ENCODE data around the gene CD200R1L. TPM values are rescaled to one million over a fixed set of nuclear protein-coding genes. Genes with fewer than 3 reads are reported as not detected.

The CD200R1L gene
- total and polyA plus RNA-seq, 3 experiments from 2014 or later, result not detected

DNA sequence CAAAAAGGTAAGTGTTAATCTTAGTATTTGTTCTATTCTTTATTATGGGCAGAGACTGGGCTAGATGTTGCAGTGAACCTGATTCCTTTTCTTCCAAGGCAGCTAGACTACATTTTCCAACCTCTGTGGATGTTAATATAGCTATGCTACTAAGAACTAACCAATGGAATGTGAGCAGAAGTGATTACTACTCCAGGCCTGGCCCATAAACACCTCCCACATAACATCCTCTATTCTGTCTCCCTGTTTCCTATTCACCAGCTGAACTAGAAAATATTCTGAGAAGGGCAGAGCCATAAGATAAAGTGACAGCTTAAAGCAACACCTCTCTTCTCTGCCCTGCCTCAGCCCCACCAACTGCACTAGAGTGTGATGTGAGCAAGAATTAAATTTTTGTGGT lies 29.4 kb downstream of the CD200R1L start:
- H3K36me3 ChIP-seq (ENCODE audit: insufficient read depth, low read length), result no peaks in the 10 kb centered on the region
- no peak for DNase-seq
- H3K4me3 Mint-ChIP-seq, result no peak overlapping the region
- no peak overlapping the region for H3K4me3 ChIP-seq (ENCODE audit: low read length)
- H3K27ac ChIP-seq (ENCODE audit: low read depth, low read length), result no peak overlapping the region
- H3K27me3 ChIP-seq (ENCODE audit: insufficient read depth, low read length, poor library complexity, severe bottlenecking), result no peaks in the 10 kb centered on the region
- H3K27ac Mint-ChIP-seq, result peak overlapping the region in 1 of 8 donors; percentile 24
- no peaks in the 10 kb centered on the region for H3K4me1 ChIP-seq (ENCODE audit: insufficient read depth, low read length)
- no peaks in the 10 kb centered on the region for H3K9me3 ChIP-seq (ENCODE audit: low read length)
- no peaks in the 10 kb centered on the region for H3K9me3 Mint-ChIP-seq
- peaks cover 8 to 21% (median 17%) of the 10 kb centered on the region in 3 donors for H3K4me1 Mint-ChIP-seq
- no peaks in the 10 kb centered on the region for H3K27me3 Mint-ChIP-seq
- peaks cover 0 to 5% (median 2%) of the 10 kb centered on the region in 3 donors for H3K36me3 Mint-ChIP-seq
- ChIA-PET CTCF (interaction anchor here (1.8 kb wide), 1 partner anchor 83 kb away, joined by 6 read pairs; no protein-coding TSS in a partner anchor), POLR2A (no interaction called here)

- no peak for DNase-seq
- no peaks in the 10 kb centered on the region for H3K9me3 ChIP-seq (ENCODE audit: low read length)
- H3K4me3 ChIP-seq (ENCODE audit: low read length), result no peak overlapping the region
- ChIA-PET CTCF (interaction anchor here (1.3 to 1.8 kb wide), 3 partner anchors 13 to 173 kb away, joined by 3 to 7 read pairs (median 6); no protein-coding TSS in a partner anchor), POLR2A (no interaction called here)
- no peaks in the 10 kb centered on the region for H3K9me3 Mint-ChIP-seq
- no peaks in the 10 kb centered on the region for H3K27me3 Mint-ChIP-seq
- no peaks in the 10 kb centered on the region for H3K36me3 ChIP-seq (ENCODE audit: insufficient read depth, low read length)
- H3K36me3 Mint-ChIP-seq, result peaks cover 0 to 5% (median 2%) of the 10 kb centered on the region in 3 donors
- peaks cover 10 to 29% (median 25%) of the 10 kb centered on the region in 3 donors for H3K4me1 Mint-ChIP-seq
- H3K27ac Mint-ChIP-seq, result no peak overlapping the region
- H3K4me3 Mint-ChIP-seq, result no peak overlapping the region
- H3K4me1 ChIP-seq (ENCODE audit: insufficient read depth, low read length), result no peaks in the 10 kb centered on the region
- H3K27me3 ChIP-seq (ENCODE audit: insufficient read depth, low read length, poor library complexity, severe bottlenecking), result no peaks in the 10 kb centered on the region
- no peak overlapping the region for H3K27ac ChIP-seq (ENCODE audit: low read depth, low read length)
These were observed 30.7 kb downstream of the CD200R1L start for GRCh38 chr3:112815981-112816380.

DNA sequence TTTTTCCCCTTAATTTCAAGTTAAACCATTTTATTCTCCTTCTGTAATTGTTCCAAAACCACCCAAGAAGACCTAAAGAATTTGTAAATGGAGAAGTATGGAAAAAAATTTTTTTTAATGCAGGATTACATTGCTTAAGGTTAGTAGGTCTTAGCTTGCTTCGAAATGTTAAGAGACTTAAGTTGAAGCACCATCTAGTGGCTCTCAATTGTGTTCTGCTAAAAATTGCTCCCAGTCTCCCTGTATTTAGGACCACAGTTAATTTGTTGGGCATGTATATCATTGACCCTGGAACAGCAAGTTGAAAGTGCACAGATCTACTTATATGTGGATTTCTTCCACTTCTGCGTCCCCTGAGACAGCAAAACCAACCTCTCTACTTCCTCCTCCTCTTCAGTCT lies 32.4 kb downstream of the CD200R1L start:
- POLR2A ChIA-PET, result no interaction called here
- Mint-ChIP-seq H3K4me1 (peaks cover 10 to 29% (median 25%) of the 10 kb centered on the region in 3 donors), H3K4me3 (no peak overlapping the region), H3K36me3 (peaks cover 0 to 2% (median under 1%) of the 10 kb centered on the region in 3 donors), H3K27me3 (no peaks in the 10 kb centered on the region), H3K27ac (peak overlapping the region in 2 of 8 donors; percentile 9 to 15), H3K9me3 (no peaks in the 10 kb centered on the region)
- Histone ChIP-seq H3K27ac (ENCODE audit: low read depth, low read length) (no peak overlapping the region), H3K36me3 (ENCODE audit: insufficient read depth, low read length) (no peaks in the 10 kb centered on the region), H3K27me3 (ENCODE audit: insufficient read depth, low read length, poor library complexity, severe bottlenecking) (no peaks in the 10 kb centered on the region), H3K9me3 (ENCODE audit: low read length) (no peaks in the 10 kb centered on the region), H3K4me3 (ENCODE audit: low read length) (no peak overlapping the region), H3K4me1 (ENCODE audit: insufficient read depth, low read length) (no peaks in the 10 kb centered on the region)
- CTCF ChIA-PET, result interaction anchor here (0.9 to 1.2 kb wide), 5 partner anchors 11 to 177 kb away, joined by 3 to 9 read pairs (median 4); no protein-coding TSS in a partner anchor
- no peak for DNase-seq

GRCh38 chr3:112813723-112814171 lies 32.9 kb downstream of the CD200R1L start:
- H3K4me3 ChIP-seq (ENCODE audit: low read length), result no peak overlapping the region
- H3K27me3 ChIP-seq (ENCODE audit: insufficient read depth, low read length, poor library complexity, severe bottlenecking), result no peaks in the 10 kb centered on the region
- no peak overlapping the region for H3K27ac ChIP-seq (ENCODE audit: low read depth, low read length)
- Mint-ChIP-seq H3K27me3 (no peaks in the 10 kb centered on the region), H3K27ac (peak overlapping the region in 1 of 8 donors; percentile 15), H3K9me3 (no peaks in the 10 kb centered on the region), H3K36me3 (peaks cover 0 to 2% (median 0%) of the 10 kb centered on the region in 3 donors), H3K4me1 (peaks cover 10 to 29% (median 25%) of the 10 kb centered on the region in 3 donors), H3K4me3 (no peak overlapping the region)
- ChIA-PET POLR2A (no interaction called here), CTCF (interaction anchor here (0.9 to 1.2 kb wide), 5 partner anchors 11 to 177 kb away, joined by 3 to 9 read pairs (median 4); no protein-coding TSS in a partner anchor)
- H3K4me1 ChIP-seq (ENCODE audit: insufficient read depth, low read length), result no peaks in the 10 kb centered on the region
- no peak for DNase-seq
- no peaks in the 10 kb centered on the region for H3K9me3 ChIP-seq (ENCODE audit: low read length)
- H3K36me3 ChIP-seq (ENCODE audit: insufficient read depth, low read length), result no peaks in the 10 kb centered on the region

DNA sequence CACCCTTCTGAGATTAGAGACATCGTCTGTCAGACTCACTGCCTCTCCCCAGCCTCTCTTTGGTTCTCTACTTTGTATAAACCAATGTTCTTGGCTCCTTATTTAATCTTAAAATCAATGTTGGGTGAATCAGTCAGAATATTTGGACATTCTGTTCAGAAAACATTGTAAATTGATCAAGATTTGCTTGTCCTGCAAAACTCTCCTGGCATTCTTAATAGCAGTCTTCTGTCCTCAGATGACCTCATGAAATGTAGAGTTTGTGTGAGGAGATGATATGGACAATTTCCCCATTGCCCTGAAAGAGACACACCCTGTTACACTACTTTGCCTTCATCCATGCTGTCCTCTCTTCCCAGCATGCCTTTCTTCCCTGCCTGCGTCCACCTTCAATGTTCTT lies 33.6 kb downstream of the CD200R1L start:
- ChIA-PET CTCF (interaction anchor here (1.0 to 1.2 kb wide), 2 partner anchors 12 to 73 kb away, joined by 4 read pairs; no protein-coding TSS in a partner anchor), POLR2A (no interaction called here)
- no peak for DNase-seq
- Mint-ChIP-seq H3K4me1 (peaks cover 10 to 30% (median 25%) of the 10 kb centered on the region in 3 donors), H3K27ac (peak overlapping the region in 1 of 8 donors; percentile 7), H3K4me3 (no peak overlapping the region), H3K27me3 (no peaks in the 10 kb centered on the region), H3K9me3 (no peaks in the 10 kb centered on the region), H3K36me3 (peaks cover 0 to 2% (median 0%) of the 10 kb centered on the region in 3 donors)
- H3K36me3 ChIP-seq (ENCODE audit: insufficient read depth, low read length), result no peaks in the 10 kb centered on the region
- H3K27ac ChIP-seq (ENCODE audit: low read depth, low read length), result no peak overlapping the region
- H3K4me1 ChIP-seq (ENCODE audit: insufficient read depth, low read length), result no peaks in the 10 kb centered on the region
- H3K27me3 ChIP-seq (ENCODE audit: insufficient read depth, low read length, poor library complexity, severe bottlenecking), result no peaks in the 10 kb centered on the region
- H3K9me3 ChIP-seq (ENCODE audit: low read length), result no peaks in the 10 kb centered on the region
- no peak overlapping the region for H3K4me3 ChIP-seq (ENCODE audit: low read length)

DNA sequence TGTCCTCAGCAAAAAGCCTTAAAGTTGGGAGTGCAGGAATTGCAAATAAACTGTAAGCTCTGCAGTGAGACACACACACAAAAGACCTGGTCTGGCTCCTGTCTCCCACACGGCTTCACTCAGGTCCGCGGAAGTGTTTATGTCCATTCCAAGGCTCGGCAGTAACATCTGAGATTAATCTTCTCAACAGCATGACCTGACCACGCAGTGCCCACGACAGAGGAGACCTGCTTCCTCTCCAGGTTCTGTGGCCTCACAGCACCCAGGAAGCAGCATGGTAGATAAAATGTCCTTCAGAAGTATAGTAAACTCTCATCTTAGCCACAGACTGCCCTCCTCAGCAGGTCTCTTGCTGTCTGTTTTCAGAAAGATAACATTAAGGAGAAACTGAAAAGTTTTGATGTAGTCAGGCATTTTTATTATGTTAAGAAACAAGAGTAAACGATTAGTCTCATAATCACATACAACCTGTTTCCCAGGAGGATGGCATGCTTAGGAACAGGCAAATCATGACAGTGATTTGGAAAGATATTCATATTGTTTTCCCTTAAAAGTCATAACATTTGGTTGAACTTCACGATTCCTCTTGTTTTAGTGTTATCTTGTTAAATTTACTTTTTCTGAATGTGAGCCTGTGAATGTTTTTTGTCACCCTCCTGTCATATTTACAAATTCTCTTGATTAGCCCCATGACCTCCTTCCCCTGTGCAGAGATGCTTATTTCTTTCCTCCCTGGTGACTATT lies 34.6 kb downstream of the CD200R1L start:
- Histone ChIP-seq H3K9me3 (ENCODE audit: low read length) (no peaks in the 10 kb centered on the region), H3K36me3 (ENCODE audit: insufficient read depth, low read length) (no peaks in the 10 kb centered on the region), H3K27me3 (ENCODE audit: insufficient read depth, low read length, poor library complexity, severe bottlenecking) (no peaks in the 10 kb centered on the region), H3K4me1 (ENCODE audit: insufficient read depth, low read length) (no peaks in the 10 kb centered on the region), H3K4me3 (ENCODE audit: low read length) (no peak overlapping the region), H3K27ac (ENCODE audit: low read depth, low read length) (no peak overlapping the region)
- Mint-ChIP-seq H3K4me3 (no peak overlapping the region), H3K4me1 (peaks cover 16 to 39% (median 32%) of the 10 kb centered on the region in 3 donors), H3K27ac (peak overlapping the region in 1 of 8 donors; percentile 62), H3K9me3 (no peaks in the 10 kb centered on the region), H3K36me3 (peaks cover 0 to 2% (median 0%) of the 10 kb centered on the region in 3 donors), H3K27me3 (no peaks in the 10 kb centered on the region)
- no peak for DNase-seq
- CTCF ChIA-PET, result no interaction called here
- POLR2A ChIA-PET, result no interaction called here

DNA sequence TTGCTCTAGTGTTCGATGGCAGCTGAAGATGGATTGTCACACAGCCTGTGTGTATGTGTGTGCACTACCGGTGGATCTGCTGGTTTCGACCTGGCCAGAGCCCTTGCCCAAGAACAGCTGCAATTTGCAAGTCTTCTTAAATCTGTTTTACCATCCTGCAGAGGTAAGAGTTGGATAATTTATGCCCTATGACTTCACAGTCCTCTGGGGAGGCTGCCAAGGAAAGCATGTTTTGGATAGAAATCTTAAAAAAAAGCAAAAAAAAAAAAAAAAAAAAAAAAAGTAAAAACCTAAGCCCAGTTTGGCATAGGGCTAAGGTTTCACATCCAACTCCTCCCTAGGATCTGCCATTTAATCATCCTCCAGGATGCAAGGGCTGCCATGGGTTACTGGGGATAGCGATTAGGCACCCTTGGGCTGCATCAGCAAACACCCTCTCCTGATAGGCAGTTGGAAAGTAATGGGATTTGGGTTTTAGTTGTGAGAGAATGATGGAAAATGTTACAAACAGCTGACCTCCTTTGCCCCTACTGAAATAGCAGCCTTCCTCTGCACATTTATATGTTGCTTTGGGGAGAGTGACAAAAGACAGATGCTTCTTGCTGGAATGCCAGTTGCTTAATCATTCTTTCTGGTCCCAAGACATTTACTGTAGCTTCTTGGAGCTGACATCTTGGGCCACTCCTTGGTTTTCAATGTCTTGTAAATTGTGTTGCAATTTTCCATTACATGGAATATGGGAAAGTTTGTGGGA lies 35.4 kb downstream of the CD200R1L start:
- H3K27me3 ChIP-seq (ENCODE audit: insufficient read depth, low read length, poor library complexity, severe bottlenecking), result no peaks in the 10 kb centered on the region
- no peaks in the 10 kb centered on the region for H3K4me1 ChIP-seq (ENCODE audit: insufficient read depth, low read length)
- CTCF ChIA-PET, result no interaction called here
- no peak overlapping the region for H3K4me3 Mint-ChIP-seq
- no peaks in the 10 kb centered on the region for H3K27me3 Mint-ChIP-seq
- H3K27ac Mint-ChIP-seq, result peak overlapping the region in 2 of 8 donors; percentile 9 to 86
- no peak for DNase-seq
- H3K36me3 ChIP-seq (ENCODE audit: insufficient read depth, low read length), result no peaks in the 10 kb centered on the region
- no peak overlapping the region for H3K27ac ChIP-seq (ENCODE audit: low read depth, low read length)
- peaks cover 0 to 2% (median 0%) of the 10 kb centered on the region in 3 donors for H3K36me3 Mint-ChIP-seq
- POLR2A ChIA-PET, result no interaction called here
- H3K9me3 ChIP-seq (ENCODE audit: low read length), result no peaks in the 10 kb centered on the region
- peaks cover 16 to 41% (median 32%) of the 10 kb centered on the region in 3 donors for H3K4me1 Mint-ChIP-seq
- no peaks in the 10 kb centered on the region for H3K9me3 Mint-ChIP-seq
- no peak overlapping the region for H3K4me3 ChIP-seq (ENCODE audit: low read length)

DNA sequence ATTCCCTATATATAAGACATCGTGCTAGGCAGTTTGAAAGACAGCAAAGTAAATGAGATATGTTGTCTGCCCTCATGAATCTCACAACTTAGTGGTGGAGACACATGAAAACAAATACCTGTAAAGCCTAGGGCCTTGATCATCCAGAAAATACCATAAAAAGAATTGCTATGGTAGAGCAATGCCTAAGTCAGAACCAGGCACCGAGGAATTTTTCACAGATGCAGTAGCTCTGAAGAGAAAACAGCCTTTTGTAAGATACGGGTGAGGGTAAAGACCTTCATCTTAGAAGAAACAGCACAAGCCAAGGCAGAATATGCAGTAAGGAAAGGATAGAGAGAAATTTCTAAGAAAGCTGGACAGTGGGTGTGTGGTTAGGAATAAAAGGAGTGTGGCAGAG lies 36.1 kb downstream of the CD200R1L start:
- ChIA-PET POLR2A (no interaction called here), CTCF (no interaction called here)
- no peaks in the 10 kb centered on the region for H3K36me3 ChIP-seq (ENCODE audit: insufficient read depth, low read length)
- Mint-ChIP-seq H3K27ac (peak overlapping the region in 1 of 8 donors; percentile 39), H3K27me3 (no peaks in the 10 kb centered on the region), H3K4me3 (no peak overlapping the region), H3K4me1 (peaks cover 16 to 41% (median 32%) of the 10 kb centered on the region in 3 donors), H3K9me3 (no peaks in the 10 kb centered on the region), H3K36me3 (peaks cover 0 to 2% (median 0%) of the 10 kb centered on the region in 3 donors)
- no peaks in the 10 kb centered on the region for H3K9me3 ChIP-seq (ENCODE audit: low read length)
- H3K27me3 ChIP-seq (ENCODE audit: insufficient read depth, low read length, poor library complexity, severe bottlenecking), result no peaks in the 10 kb centered on the region
- H3K27ac ChIP-seq (ENCODE audit: low read depth, low read length), result no peak overlapping the region
- no peak for DNase-seq
- H3K4me1 ChIP-seq (ENCODE audit: insufficient read depth, low read length), result no peaks in the 10 kb centered on the region
- no peak overlapping the region for H3K4me3 ChIP-seq (ENCODE audit: low read length)

All from CD8-positive, alpha-beta memory T cell (primary cell).